Measurements from ENCODE around the gene RDH12.

DNA sequence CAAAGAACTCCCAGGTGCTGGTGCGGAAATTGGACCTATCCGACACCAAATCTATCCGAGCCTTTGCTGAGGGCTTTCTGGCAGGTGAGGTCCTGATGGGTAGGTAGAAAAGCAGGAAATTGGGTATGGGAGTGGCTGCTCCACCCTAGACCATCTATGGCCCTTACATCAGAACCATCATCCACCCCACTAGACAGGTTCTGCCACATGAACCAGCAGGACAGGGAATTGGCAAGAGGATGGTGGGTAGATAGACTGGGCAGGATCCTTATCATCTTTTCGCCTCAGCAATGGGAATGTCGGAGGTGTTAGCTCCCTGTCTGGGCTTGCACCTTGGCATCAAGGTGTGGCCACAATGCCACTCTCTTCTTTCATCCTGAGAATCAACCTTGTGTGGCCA, 23.5 kb downstream of the RDH12 start:
- TF ChIP-seq, protein P1, sequence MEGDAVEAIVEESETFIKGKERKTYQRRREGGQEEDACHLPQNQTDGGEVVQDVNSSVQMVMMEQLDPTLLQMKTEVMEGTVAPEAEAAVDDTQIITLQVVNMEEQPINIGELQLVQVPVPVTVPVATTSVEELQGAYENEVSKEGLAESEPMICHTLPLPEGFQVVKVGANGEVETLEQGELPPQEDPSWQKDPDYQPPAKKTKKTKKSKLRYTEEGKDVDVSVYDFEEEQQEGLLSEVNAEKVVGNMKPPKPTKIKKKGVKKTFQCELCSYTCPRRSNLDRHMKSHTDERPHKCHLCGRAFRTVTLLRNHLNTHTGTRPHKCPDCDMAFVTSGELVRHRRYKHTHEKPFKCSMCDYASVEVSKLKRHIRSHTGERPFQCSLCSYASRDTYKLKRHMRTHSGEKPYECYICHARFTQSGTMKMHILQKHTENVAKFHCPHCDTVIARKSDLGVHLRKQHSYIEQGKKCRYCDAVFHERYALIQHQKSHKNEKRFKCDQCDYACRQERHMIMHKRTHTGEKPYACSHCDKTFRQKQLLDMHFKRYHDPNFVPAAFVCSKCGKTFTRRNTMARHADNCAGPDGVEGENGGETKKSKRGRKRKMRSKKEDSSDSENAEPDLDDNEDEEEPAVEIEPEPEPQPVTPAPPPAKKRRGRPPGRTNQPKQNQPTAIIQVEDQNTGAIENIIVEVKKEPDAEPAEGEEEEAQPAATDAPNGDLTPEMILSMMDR (IDR thresholded peaks at IDR 0.05; ENCODE audit: extremely low read depth in 1 of 2, insufficient read depth in 1 of 2, low read depth in 1 of 2, low read length in 2 of 2), result no peak
- TF ChIP-seq POLR2A (IDR thresholded peaks at IDR 0.05; ENCODE audit: low read depth, low read length) (no peak), MYC (IDR thresholded peaks at IDR 0.05; ENCODE audit: low read depth, low read length) (no peak), POLR2AphosphoS5 (IDR thresholded peaks at IDR 0.05; ENCODE audit: insufficient read depth, low read depth, low read length) (no peak), EZH2 (IDR thresholded peaks at IDR 0.05; ENCODE audit: borderline replicate concordance, low read depth, low read length, severe bottlenecking) (no peak)
